GM13977 (cell line): Measurements from ENCODE around the gene APC2.

Source experiments
- DNase-seq: peaks from one replicate; pipeline ENCODE4 v3.0.0; 2012; ENCODE audit warnings: low spot score
- in situ Hi-C: fragments of 300-500 bp; cut with MboI; formaldehyde crosslinking; loops from one replicate; pipeline ENCODE4 v1.12.0; 2022; ENCODE audit warnings: low sequenced_read_pairs, low pct_unique_long_range_greater_than_20kb, mixed read lengths, inconsistent platforms; ENCODE audit not compliant: unreplicated experiment
- TF ChIP-seq, protein P1 (sequence below): IDR thresholded peaks from 2 replicates; pipeline ENCODE4 v1.5.1; 2012; ENCODE audit warnings: mild to moderate bottlenecking, control low read depth; ENCODE audit not compliant: insufficient read depth; ENCODE audit errors: extremely low read depth, missing control alignments

The APC2 gene

DNA sequence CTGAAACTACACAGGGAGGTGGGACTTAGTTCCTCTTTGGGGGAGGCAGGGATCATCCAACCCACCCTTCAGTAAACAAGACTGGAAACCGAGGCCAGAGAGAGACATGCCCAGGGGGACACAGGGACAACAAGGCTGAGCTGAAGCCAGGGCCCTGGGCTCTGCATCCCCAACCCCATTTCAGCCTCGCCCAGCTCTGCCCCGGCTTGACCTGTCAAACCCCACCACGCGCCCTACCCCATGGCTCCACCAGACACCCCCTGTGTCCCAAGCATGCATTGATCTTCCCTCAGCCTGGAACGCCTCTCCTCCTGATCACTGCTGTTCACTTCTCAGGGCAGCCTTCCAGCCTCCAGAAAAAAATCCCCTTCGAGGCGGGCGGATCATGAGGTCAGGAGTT is 2.0 kb upstream of the APC2 start:
- TF ChIP-seq, protein P1, sequence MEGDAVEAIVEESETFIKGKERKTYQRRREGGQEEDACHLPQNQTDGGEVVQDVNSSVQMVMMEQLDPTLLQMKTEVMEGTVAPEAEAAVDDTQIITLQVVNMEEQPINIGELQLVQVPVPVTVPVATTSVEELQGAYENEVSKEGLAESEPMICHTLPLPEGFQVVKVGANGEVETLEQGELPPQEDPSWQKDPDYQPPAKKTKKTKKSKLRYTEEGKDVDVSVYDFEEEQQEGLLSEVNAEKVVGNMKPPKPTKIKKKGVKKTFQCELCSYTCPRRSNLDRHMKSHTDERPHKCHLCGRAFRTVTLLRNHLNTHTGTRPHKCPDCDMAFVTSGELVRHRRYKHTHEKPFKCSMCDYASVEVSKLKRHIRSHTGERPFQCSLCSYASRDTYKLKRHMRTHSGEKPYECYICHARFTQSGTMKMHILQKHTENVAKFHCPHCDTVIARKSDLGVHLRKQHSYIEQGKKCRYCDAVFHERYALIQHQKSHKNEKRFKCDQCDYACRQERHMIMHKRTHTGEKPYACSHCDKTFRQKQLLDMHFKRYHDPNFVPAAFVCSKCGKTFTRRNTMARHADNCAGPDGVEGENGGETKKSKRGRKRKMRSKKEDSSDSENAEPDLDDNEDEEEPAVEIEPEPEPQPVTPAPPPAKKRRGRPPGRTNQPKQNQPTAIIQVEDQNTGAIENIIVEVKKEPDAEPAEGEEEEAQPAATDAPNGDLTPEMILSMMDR: no peak
- in situ Hi-C loops: no loop called here
- DNase-seq: no peak

DNA sequence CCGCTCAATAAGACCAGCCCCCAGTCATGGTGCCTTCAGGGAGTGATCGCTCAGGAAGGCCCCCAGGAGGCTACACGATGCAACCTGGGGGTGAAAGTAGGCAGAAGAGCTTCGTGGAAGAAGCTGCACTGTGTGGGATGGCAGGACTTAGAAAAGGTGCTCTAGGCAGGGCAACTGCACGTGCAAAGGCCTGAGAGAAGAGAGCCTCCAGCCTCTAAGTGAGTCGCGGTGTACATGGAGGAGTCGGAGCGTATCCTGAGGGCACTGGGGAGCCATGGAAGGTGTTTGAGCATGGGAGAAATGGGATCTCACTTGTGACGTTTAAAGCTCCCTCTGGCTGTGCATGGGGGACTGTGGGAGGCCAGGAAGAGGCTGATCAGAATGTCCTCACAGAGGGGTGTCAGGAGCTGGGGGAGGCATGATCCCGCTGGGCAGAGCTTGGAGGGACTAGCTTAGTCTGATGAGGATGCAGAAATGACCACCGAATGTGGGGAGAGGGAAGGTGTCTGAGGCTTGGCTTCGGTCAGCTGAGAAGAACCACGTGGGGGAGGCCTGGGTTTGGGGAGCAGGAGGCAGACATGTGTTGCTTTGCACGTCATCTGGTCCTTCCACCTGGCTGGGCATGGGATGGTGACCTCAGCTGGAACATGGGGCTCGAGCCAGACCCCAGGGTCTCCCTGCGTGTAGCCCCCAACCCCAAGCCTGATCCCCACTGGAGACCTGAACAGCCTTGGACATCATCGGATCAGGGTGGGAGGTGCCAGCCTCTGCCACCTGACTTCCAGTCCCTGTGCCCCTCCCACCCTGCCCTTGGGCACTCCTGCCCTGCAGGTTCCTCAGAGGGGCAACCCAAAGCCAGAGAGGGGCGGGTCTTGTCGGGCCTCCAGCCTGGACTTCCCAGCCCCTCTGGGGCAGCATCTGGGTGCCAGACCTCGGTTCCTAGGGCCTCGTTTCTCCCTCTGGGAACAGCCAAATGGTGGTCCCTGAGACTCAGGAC is 1.1 kb downstream of the APC2 start:
- TF ChIP-seq, protein P1: no peak
- no peak for DNase-seq
- in situ Hi-C loops: no loop called here

DNA sequence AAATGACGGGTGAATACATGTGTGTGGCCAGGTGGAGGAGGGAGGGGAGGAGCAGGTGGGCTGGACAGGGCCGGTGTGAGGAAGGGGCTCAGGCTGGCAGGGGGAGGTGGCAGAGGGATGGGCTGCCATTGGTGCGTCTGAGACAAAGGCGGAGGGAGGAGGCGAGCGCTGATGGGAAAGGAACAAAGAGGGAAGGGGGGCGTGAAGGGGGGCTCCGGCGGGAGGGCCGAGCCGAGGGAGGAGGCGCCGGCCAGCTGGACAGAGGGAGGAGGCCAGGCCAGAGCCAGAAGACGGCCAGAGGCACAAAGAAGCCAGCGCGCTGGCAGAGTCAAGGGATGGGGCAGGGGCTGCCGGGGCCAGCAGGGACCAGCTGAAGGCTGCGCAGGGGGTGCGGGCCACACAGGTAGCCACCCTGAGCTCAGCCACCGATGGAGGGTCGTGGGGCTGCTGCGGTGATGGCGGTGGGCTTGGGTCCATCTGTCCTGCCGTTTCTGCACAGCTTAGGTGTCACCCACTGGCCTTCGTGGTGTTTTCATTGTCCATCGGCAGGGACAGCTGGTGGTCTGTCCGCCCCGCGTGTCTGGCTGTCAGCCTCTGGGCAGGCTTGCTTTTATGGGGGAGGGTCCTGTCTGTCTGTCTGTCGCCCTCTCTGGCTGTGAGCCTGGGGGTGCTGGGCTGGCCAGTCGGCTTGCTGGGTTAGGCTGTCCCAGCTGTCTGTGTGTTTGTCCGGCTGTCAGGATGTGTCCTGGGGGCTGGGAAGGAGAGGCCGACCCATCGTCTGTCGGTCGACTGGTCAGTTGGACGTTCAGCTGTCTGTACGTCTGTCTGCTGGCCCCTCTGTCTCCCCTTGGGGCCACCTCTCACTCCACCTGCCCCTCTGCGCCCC is 2.2 kb downstream of the APC2 start:
- in situ Hi-C loops: no loop called here

DNA sequence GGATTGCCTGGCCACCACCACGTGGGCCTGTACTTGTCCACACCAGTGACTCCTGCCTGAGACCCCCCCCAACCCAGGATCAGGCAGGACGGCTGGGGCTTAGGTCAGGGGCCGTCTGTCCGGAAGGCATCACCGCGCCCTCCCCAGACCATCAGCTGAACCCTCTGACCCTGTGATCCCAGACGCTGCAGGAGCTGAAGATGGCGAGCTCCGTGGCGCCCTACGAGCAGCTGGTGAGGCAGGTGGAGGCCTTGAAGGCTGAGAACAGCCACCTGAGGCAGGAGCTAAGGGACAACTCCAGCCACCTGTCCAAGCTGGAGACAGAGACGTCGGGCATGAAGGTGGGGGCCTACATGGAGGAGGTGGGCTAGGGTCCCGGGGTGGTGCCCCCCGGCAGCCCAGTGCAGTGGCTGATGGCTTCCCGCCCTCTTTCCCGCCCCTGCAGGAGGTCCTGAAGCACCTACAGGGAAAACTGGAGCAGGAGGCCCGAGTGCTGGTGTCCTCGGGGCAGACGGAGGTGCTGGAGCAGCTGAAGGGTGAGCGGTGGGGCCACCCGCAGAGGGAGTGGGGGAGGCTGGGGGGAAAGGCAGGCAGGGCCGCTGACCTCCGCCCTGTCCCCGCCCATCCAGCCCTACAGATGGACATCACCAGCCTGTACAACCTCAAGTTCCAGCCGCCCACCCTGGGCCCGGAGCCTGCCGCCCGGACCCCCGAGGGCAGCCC is 3.0 kb downstream of the APC2 start:
- DNase-seq: no peak
- in situ Hi-C loops: no loop called here
- TF ChIP-seq, protein P1: no peak

More for the DNA sequence above, 2.2 kb downstream of the APC2 start:
- no peak for DNase-seq
- TF ChIP-seq, protein P1: no peak

DNA sequence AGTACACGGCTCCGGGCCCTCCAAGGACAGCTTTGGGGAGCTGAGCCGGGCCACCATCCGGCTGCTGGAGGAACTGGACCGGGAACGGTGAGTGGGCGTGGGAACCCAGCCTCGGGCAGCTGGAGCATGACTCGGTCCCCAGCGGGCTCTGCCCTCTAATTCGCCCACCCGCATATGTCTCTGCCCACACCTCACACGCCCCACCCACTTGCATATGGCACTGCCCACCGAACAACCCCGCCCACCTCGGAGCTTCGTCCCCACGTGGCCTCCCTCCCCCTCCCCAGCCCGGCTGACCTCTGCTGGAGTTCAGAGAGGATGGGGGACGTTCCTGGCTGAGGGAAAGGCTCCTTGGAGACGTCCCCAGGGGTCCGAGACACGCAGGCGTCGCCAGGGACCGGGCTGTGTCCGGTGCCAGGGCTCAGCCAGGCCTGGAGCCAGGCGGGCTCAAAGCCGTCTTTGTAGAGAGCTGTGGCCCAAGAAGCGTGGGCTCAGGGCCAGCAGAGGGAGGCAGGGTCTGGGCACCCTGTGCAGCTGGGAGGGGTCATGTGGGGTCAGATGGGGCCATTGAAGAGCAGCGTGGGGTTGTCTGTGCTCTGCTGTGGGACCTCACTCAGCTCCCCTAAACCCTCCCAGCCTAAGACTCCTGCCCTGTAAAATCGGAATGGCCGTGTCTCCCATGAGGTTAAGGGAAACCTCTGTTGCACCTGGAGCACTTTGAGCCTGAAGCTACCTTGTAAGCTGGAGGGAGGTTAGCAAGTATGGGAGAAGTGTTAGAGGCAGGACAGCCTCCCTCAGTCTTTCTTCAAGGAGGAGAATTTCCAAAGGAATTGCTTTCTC is 3.8 kb downstream of the APC2 start:
- DNase-seq: no peak
- TF ChIP-seq, protein P1: no peak
- in situ Hi-C loops: no loop called here
